ENCODE measurements around the gene GPHN. TPM values are rescaled to one million over a fixed set of nuclear protein-coding genes. Genes with fewer than 3 reads are reported as not detected.
A peak's percentile ranks its signal among the peaks of the same experiment; 100 is the strongest.

The GPHN gene
- total and polyA plus RNA-seq, 8 donors, result 15.7 to 98.7 (median 35.7) TPM

- no peak overlapping the region for H3K27ac ChIP-seq
- no peak overlapping the region for H3K4me3 ChIP-seq
- DNase-seq, result no peak
- peaks cover 0 to 1% (median under 1%) of the 10 kb centered on the region in 4 donors for H3K9me3 ChIP-seq
- TF ChIP-seq EP300 (IDR thresholded peaks at IDR 0.05) (no peak), POLR2AphosphoS5 (IDR thresholded peaks at IDR 0.05) (no peak), POLR2A (IDR thresholded peaks at IDR 0.05) (no peak)
- TF ChIP-seq, protein P1, sequence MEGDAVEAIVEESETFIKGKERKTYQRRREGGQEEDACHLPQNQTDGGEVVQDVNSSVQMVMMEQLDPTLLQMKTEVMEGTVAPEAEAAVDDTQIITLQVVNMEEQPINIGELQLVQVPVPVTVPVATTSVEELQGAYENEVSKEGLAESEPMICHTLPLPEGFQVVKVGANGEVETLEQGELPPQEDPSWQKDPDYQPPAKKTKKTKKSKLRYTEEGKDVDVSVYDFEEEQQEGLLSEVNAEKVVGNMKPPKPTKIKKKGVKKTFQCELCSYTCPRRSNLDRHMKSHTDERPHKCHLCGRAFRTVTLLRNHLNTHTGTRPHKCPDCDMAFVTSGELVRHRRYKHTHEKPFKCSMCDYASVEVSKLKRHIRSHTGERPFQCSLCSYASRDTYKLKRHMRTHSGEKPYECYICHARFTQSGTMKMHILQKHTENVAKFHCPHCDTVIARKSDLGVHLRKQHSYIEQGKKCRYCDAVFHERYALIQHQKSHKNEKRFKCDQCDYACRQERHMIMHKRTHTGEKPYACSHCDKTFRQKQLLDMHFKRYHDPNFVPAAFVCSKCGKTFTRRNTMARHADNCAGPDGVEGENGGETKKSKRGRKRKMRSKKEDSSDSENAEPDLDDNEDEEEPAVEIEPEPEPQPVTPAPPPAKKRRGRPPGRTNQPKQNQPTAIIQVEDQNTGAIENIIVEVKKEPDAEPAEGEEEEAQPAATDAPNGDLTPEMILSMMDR (IDR thresholded peaks at IDR 0.05), result no peak
- H3K36me3 ChIP-seq, result no peaks in the 10 kb centered on the region
- intact Hi-C loops (cut with DNase I; ENCODE audit: low total_unique reads), result no loop called here
- peaks cover 0 to 6% (median 0%) of the 10 kb centered on the region in 4 donors for H3K4me1 ChIP-seq
- 69 to 77% (median 74%) methylated on average over 1 of the region's 1 CpG for WGBS, 5 donors
- no peaks in the 10 kb centered on the region for H3K27me3 ChIP-seq
These were observed 237.1 kb downstream of the GPHN start for GRCh38 chr14:66745078-66745477.

DNA sequence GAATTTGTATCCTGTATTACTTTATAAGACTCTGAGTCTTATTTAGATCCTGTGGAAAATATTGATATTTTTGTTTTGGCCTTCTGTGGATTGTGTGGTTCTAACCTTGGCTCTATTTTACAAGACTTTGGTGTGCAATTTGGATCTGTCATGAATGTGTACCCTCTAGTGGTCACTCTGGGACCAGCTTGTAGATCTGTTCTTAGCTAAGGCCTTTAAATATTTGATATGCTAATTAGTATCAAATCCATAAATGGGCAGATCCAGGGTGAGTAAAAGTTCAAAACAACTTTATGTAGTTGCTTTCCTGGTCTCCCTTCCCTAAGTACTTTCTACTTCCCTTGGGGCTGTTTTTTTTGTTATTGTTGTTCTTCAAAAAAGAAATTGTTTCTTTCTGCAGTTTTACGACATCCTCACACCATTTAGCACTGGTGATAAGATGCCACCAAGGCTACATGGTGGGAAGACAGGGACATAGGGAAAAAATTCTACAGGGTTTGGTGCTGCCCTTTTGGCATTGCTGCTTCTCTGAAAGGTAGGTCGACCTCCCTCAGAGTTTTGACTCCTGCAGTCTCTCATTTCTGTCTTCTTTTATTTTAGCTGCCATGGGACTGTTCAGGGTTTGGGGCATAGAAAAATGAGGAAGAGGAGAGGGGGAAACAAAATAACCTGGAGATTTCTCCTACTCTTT lies 238.5 kb downstream of the GPHN start:
- intact Hi-C loops (cut with DNase I; ENCODE audit: low total_unique reads), result no loop called here
- TF ChIP-seq, protein P1 (IDR thresholded peaks at IDR 0.05), result peak in 4 of 7 experiments; percentile 28 to 49 (median 35)
- TF ChIP-seq POLR2AphosphoS5 (IDR thresholded peaks at IDR 0.05), result no peak
- Histone ChIP-seq H3K4me3 (no peak overlapping the region), H3K27me3 (no peaks in the 10 kb centered on the region), H3K36me3 (no peaks in the 10 kb centered on the region), H3K4me1 (peaks cover 0 to 6% (median 0%) of the 10 kb centered on the region in 4 donors), H3K9me3 (no peaks in the 10 kb centered on the region), H3K27ac (no peak overlapping the region)
- peak in 1 of 2 donors; percentile 45 for DNase-seq
- 66 to 88% (median 84%) methylated on average over 2 of the region's 2 CpGs for WGBS, 5 donors

- WGBS, 5 donors, result 62 to 72% (median 69%) methylated on average over 2 of the region's 2 CpGs
These were observed 244.2 kb downstream of the GPHN start for GRCh38 chr14:66752109-66752508.

GRCh38 chr14:66758031-66758613 lies 250.2 kb downstream of the GPHN start:
- Histone ChIP-seq H3K27ac (no peak overlapping the region), H3K4me3 (no peak overlapping the region), H3K9me3 (no peaks in the 10 kb centered on the region), H3K36me3 (no peaks in the 10 kb centered on the region), H3K4me1 (peaks cover 0 to 11% (median 2%) of the 10 kb centered on the region in 4 donors), H3K27me3 (no peaks in the 10 kb centered on the region)
- no peak for TF ChIP-seq POLR2A (IDR thresholded peaks at IDR 0.05)
- no peak for TF ChIP-seq EP300 (IDR thresholded peaks at IDR 0.05)
- TF ChIP-seq POLR2AphosphoS5 (IDR thresholded peaks at IDR 0.05), result no peak
- TF ChIP-seq, protein P1 (IDR thresholded peaks at IDR 0.05), result no peak
- intact Hi-C loops (cut with DNase I; ENCODE audit: low total_unique reads), result no loop called here
- no peak for DNase-seq
- 79 to 90% (median 85%) methylated on average over 6 of the region's 6 CpGs for WGBS, 5 donors

More at GRCh38 chr14:66752109-66752508, 244.2 kb downstream of the GPHN start:
- Histone ChIP-seq H3K9me3 (no peaks in the 10 kb centered on the region), H3K4me3 (no peak overlapping the region), H3K4me1 (peaks cover 0 to 18% (median 2%) of the 10 kb centered on the region in 4 donors), H3K27ac (no peak overlapping the region), H3K36me3 (no peaks in the 10 kb centered on the region), H3K27me3 (no peaks in the 10 kb centered on the region)
- DNase-seq, result peak in 1 of 2 donors; percentile 9
- intact Hi-C loops (cut with DNase I; ENCODE audit: low total_unique reads), result no loop called here
- no peak for TF ChIP-seq EP300 (IDR thresholded peaks at IDR 0.05)
- TF ChIP-seq, protein P1 (IDR thresholded peaks at IDR 0.05), result no peak
- no peak for TF ChIP-seq POLR2A (IDR thresholded peaks at IDR 0.05)
- no peak for TF ChIP-seq POLR2AphosphoS5 (IDR thresholded peaks at IDR 0.05)
